ENCODE measurements around the gene VSIG10L2.

GRCh38 chr11:125954945-125955640, 9.2 kb downstream of the VSIG10L2 start:
- TF ChIP-seq CTCF (IDR thresholded peaks at IDR 0.05; ENCODE audit: insufficient read depth, low read length, poor library complexity, severe bottlenecking): no peak
- no peak for TF ChIP-seq EZH2phosphoT487 (conservative IDR thresholded peaks at IDR 0.05; ENCODE audit: low read length)
